ENCODE results near the gene SLIT3. TPM values are rescaled to one million over a fixed set of nuclear protein-coding genes. Genes with fewer than 3 reads are reported as not detected.

SLIT3 gene
- total RNA-seq, 4 donors from 2014 or later = 0.97 to 6.1 (median 3.4) TPM

DNA sequence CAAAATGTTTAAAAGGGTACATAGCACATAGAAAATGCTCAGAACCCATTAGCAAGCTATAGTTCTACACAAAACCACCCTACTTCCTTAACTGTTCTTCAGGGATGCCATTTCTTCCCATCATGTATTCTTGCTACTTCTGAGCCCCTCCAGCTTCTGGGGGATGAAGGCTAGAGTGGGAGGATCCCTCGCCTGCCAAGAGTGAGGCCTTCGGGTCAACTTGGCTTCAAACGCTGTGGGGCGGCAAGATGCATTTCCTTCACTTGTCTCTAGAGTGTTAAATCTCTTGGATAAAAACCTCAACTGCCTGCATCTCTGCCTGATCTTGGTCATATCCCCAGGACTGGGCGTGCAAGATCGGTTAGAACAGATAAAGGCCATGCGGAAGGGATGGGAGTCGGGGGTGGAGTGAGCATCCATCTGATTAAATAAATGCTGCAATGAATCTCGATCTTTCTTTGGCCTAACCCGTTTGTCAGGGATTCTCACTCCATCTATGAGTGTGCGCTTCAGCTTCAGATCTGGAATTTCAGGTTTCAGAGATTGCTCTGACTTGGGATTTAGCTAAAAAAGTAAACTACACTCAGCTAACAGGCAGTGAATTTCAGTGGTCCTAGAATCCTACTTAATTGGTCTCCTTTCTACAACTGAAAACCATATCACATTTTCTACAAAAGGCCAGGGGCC, 603.8 kb downstream of the SLIT3 start:
- H3K27me3 ChIP-seq = no peaks in the 10 kb centered on the region
- ATAC-seq = no peak
- intact Hi-C loops (cut with DNase I; ENCODE audit: low total_unique reads) (no loop called here), in situ Hi-C loops (cut with MboI; ENCODE audit: low sequenced_read_pairs in 4 of 4) (loop anchor here in 3 of 4 donors (25.0 kb wide), 3 partner anchors 590 to 865 kb away; partner anchors contain the start of gene SLIT3 (in 2 of the 3))
- H3K36me3 ChIP-seq = no peaks in the 10 kb centered on the region
- H3K9me3 ChIP-seq = no peaks in the 10 kb centered on the region
- TF ChIP-seq POLR2A (IDR thresholded peaks at IDR 0.05) = no peak
- TF ChIP-seq, protein P1, sequence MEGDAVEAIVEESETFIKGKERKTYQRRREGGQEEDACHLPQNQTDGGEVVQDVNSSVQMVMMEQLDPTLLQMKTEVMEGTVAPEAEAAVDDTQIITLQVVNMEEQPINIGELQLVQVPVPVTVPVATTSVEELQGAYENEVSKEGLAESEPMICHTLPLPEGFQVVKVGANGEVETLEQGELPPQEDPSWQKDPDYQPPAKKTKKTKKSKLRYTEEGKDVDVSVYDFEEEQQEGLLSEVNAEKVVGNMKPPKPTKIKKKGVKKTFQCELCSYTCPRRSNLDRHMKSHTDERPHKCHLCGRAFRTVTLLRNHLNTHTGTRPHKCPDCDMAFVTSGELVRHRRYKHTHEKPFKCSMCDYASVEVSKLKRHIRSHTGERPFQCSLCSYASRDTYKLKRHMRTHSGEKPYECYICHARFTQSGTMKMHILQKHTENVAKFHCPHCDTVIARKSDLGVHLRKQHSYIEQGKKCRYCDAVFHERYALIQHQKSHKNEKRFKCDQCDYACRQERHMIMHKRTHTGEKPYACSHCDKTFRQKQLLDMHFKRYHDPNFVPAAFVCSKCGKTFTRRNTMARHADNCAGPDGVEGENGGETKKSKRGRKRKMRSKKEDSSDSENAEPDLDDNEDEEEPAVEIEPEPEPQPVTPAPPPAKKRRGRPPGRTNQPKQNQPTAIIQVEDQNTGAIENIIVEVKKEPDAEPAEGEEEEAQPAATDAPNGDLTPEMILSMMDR (IDR thresholded peaks at IDR 0.05 in 4 of 5, conservative IDR thresholded peaks at IDR 0.05 in 1 of 5) = no peak
- no peak overlapping the region for H3K4me3 ChIP-seq
- peaks cover 0 to 4% of the 10 kb centered on the region in 2 donors for H3K4me1 ChIP-seq
- DNase-seq = no peak
- H3K27ac ChIP-seq = peak overlapping the region in 1 of 4 donors; percentile 5

DNA sequence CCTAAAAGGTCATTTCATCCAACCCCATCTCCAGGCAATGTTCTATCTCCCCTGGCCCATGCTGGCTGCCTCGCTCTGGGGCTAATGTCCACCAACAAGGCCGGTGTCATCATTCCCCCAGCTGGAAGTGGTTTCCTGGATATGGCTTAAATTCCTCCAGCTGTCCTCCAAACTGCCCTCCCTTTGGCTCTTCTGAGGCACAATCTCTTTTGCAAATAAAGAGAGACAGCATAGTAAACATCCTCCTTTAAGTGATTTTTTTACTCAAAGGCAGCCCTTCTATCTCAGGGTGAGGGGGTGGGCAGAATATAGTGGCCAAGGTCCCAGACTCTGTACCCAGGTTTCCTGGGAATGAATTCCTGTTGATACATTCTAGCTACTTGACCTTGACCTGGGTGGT, 604.3 kb downstream of the SLIT3 start:
- in situ Hi-C loops (cut with MboI; ENCODE audit: low sequenced_read_pairs in 4 of 4) = loop anchor here in 3 of 4 donors (25.0 kb wide), 3 partner anchors 591 to 866 kb away; partner anchors contain the start of gene SLIT3 (in 2 of the 3)
- Histone ChIP-seq H3K27me3 (no peaks in the 10 kb centered on the region), H3K9me3 (no peaks in the 10 kb centered on the region), H3K27ac (peak overlapping the region in 1 of 4 donors; percentile 5), H3K4me3 (no peak overlapping the region), H3K36me3 (no peaks in the 10 kb centered on the region), H3K4me1 (peaks cover 0 to 4% of the 10 kb centered on the region in 2 donors)
- intact Hi-C loops (cut with DNase I; ENCODE audit: low total_unique reads) = no loop called here
- no peak for ATAC-seq
- no peak for DNase-seq
- TF ChIP-seq, protein P1 (IDR thresholded peaks at IDR 0.05 in 4 of 5, conservative IDR thresholded peaks at IDR 0.05 in 1 of 5) = no peak
- no peak for TF ChIP-seq POLR2A (IDR thresholded peaks at IDR 0.05)

DNA sequence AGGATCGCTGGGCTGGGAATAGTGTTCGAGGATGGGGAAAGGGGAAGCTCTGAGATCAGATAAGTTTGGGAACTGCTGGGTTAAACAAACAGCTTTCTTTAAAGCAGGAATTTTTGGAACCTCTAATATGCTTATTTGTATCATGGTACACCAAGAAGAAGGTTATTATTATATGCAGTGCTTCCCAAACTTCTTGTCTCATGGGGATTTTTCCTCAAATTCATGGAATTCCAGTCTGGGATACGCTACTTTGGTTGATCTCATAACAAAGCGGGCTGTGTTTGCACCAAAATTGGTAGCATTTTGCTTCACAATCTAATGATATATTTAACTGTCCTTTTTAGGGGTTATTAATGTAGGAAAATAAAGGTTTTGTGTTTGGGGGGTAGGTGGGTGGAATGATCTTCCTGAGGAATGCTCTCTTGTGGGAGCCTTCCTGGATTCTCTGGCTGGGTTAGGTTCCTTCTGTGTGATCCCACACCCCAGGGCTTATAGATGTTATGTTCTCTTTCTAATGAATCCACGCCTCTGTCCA, 605.6 kb downstream of the SLIT3 start:
- no peak for TF ChIP-seq POLR2A (IDR thresholded peaks at IDR 0.05)
- TF ChIP-seq, protein P1 (IDR thresholded peaks at IDR 0.05 in 4 of 5, conservative IDR thresholded peaks at IDR 0.05 in 1 of 5) = no peak
- no peak for DNase-seq
- H3K36me3 ChIP-seq = no peaks in the 10 kb centered on the region
- peaks cover 0 to 4% of the 10 kb centered on the region in 2 donors for H3K4me1 ChIP-seq
- intact Hi-C loops (cut with DNase I; ENCODE audit: low total_unique reads) = no loop called here
- H3K4me3 ChIP-seq = no peak overlapping the region
- no peak for ATAC-seq
- no peaks in the 10 kb centered on the region for H3K9me3 ChIP-seq
- in situ Hi-C loops (cut with MboI; ENCODE audit: low sequenced_read_pairs in 4 of 4) = loop anchor here in 3 of 4 donors (25.0 kb wide), 3 partner anchors 592 to 867 kb away; partner anchors contain the start of gene SLIT3 (in 2 of the 3)
- H3K27ac ChIP-seq = no peak overlapping the region
- no peaks in the 10 kb centered on the region for H3K27me3 ChIP-seq

DNA sequence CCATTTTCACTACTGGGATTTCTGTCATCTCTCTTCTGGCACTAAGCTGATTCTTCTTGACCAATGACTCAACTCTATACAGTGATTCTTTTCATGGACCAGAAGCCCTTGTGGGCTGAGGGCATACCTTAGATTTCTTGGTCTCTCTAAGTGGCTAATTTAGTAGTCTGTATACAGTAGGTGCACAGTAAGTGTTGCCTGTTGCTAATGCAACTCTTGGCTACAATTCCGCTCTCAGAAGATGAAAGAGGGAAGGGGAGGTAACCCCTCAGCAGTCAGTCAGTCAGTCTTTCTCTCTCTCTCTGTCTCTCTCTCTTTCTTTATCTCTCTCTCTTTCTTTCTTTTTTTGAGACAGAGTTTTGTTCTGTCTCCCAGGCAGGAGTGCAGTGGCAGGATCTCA, 606.6 kb downstream of the SLIT3 start:
- Histone ChIP-seq H3K4me1 (peaks cover 0 to 2% of the 10 kb centered on the region in 2 donors), H3K27me3 (no peaks in the 10 kb centered on the region), H3K4me3 (no peak overlapping the region), H3K9me3 (no peaks in the 10 kb centered on the region), H3K36me3 (no peaks in the 10 kb centered on the region), H3K27ac (no peak overlapping the region)
- DNase-seq (no peak), ATAC-seq (no peak)
- TF ChIP-seq POLR2A (IDR thresholded peaks at IDR 0.05) = no peak
- TF ChIP-seq, protein P1 (IDR thresholded peaks at IDR 0.05 in 4 of 5, conservative IDR thresholded peaks at IDR 0.05 in 1 of 5) = no peak
- in situ Hi-C loops (cut with MboI; ENCODE audit: low sequenced_read_pairs in 4 of 4) (loop anchor here in 3 of 4 donors (25.0 kb wide), 3 partner anchors 593 to 868 kb away; partner anchors contain the start of gene SLIT3 (in 2 of the 3)), intact Hi-C loops (cut with DNase I; ENCODE audit: low total_unique reads) (no loop called here)

All from gastrocnemius medialis (tissue), 4 donors.